Tibial nerve (tissue), 4 donors: ENCODE measurements around the gene AGMO. TPM values are rescaled to one million over a fixed set of nuclear protein-coding genes. Genes with fewer than 3 reads are reported as not detected.

Experiments used
- DNase-seq, 2 donors: peaks; one replicate each; pipeline ENCODE4 v3.0.0-alpha.2; 2019; ENCODE audit warnings: low spot score in 2 of 2
- H3K27ac ChIP-seq, 4 donors: fragments of 200-600 bp; sonication (generic) in 3 of 4; one replicate each; pipeline ENCODE4 v1.5.1; 2017 to 2019; ENCODE audit warnings: mild to moderate bottlenecking in 1 of 4
- H3K27me3 ChIP-seq, 2 donors: fragments of 200-600 bp; sonication (generic) in 1 of 2; one replicate each; pipeline versions ENCODE4 v1.5.1 to v1.6.0; 2017 to 2019
- H3K36me3 ChIP-seq, 3 donors: fragments of 200-600 bp; sonication (generic); one replicate each; pipeline ENCODE4 v1.5.1; 2018 to 2019
- H3K4me1 ChIP-seq, 4 donors: fragments of 200-600 bp; sonication (generic) in 3 of 4; one replicate each; pipeline ENCODE4 v1.5.1; 2017 to 2019
- H3K4me3 ChIP-seq, 4 donors: fragments of 200-600 bp; sonication (generic) in 3 of 4; one replicate each; pipeline ENCODE4 v1.5.1; 2017 to 2019; ENCODE audit warnings: mild to moderate bottlenecking in 1 of 4, moderate library complexity in 1 of 4
- H3K9me3 ChIP-seq, 4 donors: fragments of 200-600 bp; sonication (generic) in 3 of 4; one replicate each; pipeline ENCODE4 v1.5.1; 2017 to 2019
- EP300 ChIP-seq, 2 donors: sonication (generic); formaldehyde crosslinking; IDR thresholded peaks; one replicate each; pipeline ENCODE4 v1.6.1; 2017; ENCODE audit warnings: antibody characterized with exemption in 2 of 2, mild to moderate bottlenecking in 1 of 2
- POLR2A ChIP-seq, 2 donors: fragments of 450-650 bp; IDR thresholded peaks; one replicate each; pipeline ENCODE4 v1.6.1; 2017; ENCODE audit warnings: antibody characterized with exemption in 2 of 2, mild to moderate bottlenecking in 2 of 2, moderate library complexity in 2 of 2
- WGBS, 2 donors: methylation state at CpG; one replicate each; pipeline ENCODE4 v1.1.5; 2018; 5-methylcytosine and 5-hydroxymethylcytosine counted together
- total RNA-seq, 4 donors: library from RNA; depleted of rRNA; stranded (reverse); fragments of >200 nt; gene quantifications; one replicate each; pipeline ENCODE4 v1.1.0, GENCODE V29; 2016
- TF ChIP-seq, protein P1 (sequence below), 5 experiments: fragments of 200-600 bp in 3 of 5; fragments of 450-650 bp in 2 of 5; sonication (generic) in 3 of 5; IDR thresholded peaks; one replicate each; pipeline ENCODE4 v1.5.1; 2016 to 2019; ENCODE audit warnings: antibody characterized with exemption in 5 of 5, mild to moderate bottlenecking in 3 of 5, moderate library complexity in 2 of 5

The AGMO gene
- total RNA-seq, 4 donors from 2014 or later = 2.4 to 14.0 (median 6.5) TPM

- Histone ChIP-seq H3K9me3 (no peaks in the 10 kb centered on the region), H3K27me3 (no peaks in the 10 kb centered on the region), H3K4me3 (no peak overlapping the region), H3K36me3 (no peaks in the 10 kb centered on the region), H3K4me1 (no peaks in the 10 kb centered on the region), H3K27ac (no peak overlapping the region)
- 74 to 78% methylated on average over 5 of the region's 5 CpGs for WGBS, 2 donors
- no peak for DNase-seq
- TF ChIP-seq EP300 (IDR thresholded peaks at IDR 0.05) (no peak), POLR2A (IDR thresholded peaks at IDR 0.05) (no peak)
- TF ChIP-seq, protein P1, sequence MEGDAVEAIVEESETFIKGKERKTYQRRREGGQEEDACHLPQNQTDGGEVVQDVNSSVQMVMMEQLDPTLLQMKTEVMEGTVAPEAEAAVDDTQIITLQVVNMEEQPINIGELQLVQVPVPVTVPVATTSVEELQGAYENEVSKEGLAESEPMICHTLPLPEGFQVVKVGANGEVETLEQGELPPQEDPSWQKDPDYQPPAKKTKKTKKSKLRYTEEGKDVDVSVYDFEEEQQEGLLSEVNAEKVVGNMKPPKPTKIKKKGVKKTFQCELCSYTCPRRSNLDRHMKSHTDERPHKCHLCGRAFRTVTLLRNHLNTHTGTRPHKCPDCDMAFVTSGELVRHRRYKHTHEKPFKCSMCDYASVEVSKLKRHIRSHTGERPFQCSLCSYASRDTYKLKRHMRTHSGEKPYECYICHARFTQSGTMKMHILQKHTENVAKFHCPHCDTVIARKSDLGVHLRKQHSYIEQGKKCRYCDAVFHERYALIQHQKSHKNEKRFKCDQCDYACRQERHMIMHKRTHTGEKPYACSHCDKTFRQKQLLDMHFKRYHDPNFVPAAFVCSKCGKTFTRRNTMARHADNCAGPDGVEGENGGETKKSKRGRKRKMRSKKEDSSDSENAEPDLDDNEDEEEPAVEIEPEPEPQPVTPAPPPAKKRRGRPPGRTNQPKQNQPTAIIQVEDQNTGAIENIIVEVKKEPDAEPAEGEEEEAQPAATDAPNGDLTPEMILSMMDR (IDR thresholded peaks at IDR 0.05) = no peak
Measured at GRCh38 chr7:15358112-15358511, 203.7 kb downstream of the AGMO start.

DNA sequence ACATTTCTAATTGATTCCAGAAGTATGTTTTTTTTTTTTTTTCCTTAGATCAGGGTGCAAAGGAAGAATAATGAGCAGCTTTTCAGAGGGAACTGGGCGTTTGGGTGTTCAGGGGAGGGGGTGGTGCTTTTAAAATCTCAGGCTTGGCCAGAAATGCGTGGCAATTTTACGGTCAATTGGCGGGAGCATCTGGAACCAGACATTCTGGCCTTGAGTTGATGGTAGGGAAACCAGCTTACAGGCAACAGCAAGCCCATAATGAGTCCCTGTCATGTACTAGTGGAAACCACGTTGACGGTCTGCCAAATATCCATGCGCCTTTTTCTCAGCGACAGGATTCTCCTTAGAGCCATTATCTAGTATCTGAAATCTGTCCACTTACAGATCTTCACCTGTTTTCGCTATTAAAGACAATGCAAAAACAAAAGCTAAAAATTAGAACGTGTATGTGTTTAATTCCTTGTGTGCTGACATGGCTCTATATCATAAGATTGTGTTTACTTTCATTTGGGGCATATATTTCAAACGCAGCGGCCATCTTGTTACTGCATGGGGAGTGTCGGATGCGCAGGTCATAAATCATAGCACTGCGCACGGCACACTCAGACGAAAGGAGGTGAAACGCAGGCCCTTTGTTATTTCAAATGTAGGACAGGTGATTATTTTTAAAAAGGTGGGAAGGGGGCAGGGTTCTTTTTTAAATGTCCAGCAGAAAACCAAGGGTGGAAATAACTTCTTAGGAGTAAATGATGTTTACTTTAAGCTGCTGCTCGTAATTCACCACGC is 209.2 kb downstream of the AGMO start:
- TF ChIP-seq EP300 (IDR thresholded peaks at IDR 0.05) = no peak
- no peak for TF ChIP-seq POLR2A (IDR thresholded peaks at IDR 0.05)
- TF ChIP-seq, protein P1 (IDR thresholded peaks at IDR 0.05) = no peak
- 85 to 86% methylated on average over 20 of the region's 20 CpGs for WGBS, 2 donors
- no peak for DNase-seq
- Histone ChIP-seq H3K4me3 (no peak overlapping the region), H3K36me3 (no peaks in the 10 kb centered on the region), H3K9me3 (no peaks in the 10 kb centered on the region), H3K4me1 (no peaks in the 10 kb centered on the region), H3K27me3 (no peaks in the 10 kb centered on the region), H3K27ac (no peak overlapping the region)

- peaks cover 0 to 10% (median 1%) of the 10 kb centered on the region in 4 donors for H3K9me3 ChIP-seq
- no peak overlapping the region for H3K4me3 ChIP-seq
- H3K36me3 ChIP-seq = no peaks in the 10 kb centered on the region
- H3K27ac ChIP-seq = no peak overlapping the region
- no peak for TF ChIP-seq POLR2A (IDR thresholded peaks at IDR 0.05)
- TF ChIP-seq, protein P1 (IDR thresholded peaks at IDR 0.05) = no peak
- TF ChIP-seq EP300 (IDR thresholded peaks at IDR 0.05) = no peak
- no peak for DNase-seq
- no peaks in the 10 kb centered on the region for H3K4me1 ChIP-seq
- H3K27me3 ChIP-seq = no peaks in the 10 kb centered on the region
- 69 to 73% methylated on average over 1 of the region's 1 CpG for WGBS, 2 donors
Measured at GRCh38 chr7:15345216-15345615, 216.6 kb downstream of the AGMO start.

GRCh38 chr7:15341817-15342216 is 220.0 kb downstream of the AGMO start:
- Histone ChIP-seq H3K4me3 (no peak overlapping the region), H3K9me3 (peaks cover 0 to 23% (median 2%) of the 10 kb centered on the region in 4 donors), H3K36me3 (no peaks in the 10 kb centered on the region), H3K27me3 (no peaks in the 10 kb centered on the region), H3K4me1 (no peaks in the 10 kb centered on the region), H3K27ac (no peak overlapping the region)
- DNase-seq = no peak
- TF ChIP-seq, protein P1 (IDR thresholded peaks at IDR 0.05) = no peak
- TF ChIP-seq EP300 (IDR thresholded peaks at IDR 0.05) = no peak
- 67 to 85% methylated on average over 4 of the region's 4 CpGs for WGBS, 2 donors

DNA sequence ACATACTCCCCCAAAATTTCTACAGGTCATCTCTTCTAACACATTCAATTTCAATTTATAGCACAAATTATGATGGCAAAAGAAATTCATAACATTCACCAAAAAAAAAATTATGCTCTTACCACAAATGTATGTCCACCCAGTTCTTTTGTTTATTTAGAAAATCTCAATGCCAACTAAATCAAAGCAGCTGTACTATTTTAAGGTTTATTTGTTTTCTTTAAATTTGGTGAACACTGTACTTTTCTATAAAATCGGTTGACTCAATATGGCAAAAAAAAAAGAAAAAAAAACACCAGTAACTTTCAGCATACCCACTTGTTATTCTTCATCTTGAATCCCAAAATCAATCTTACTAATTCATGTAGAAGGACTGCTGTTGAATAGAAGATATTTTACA is 225.7 kb downstream of the AGMO start:
- WGBS, 2 donors = 71 to 73% methylated on average over 1 of the region's 1 CpG
- Histone ChIP-seq H3K27me3 (no peaks in the 10 kb centered on the region), H3K4me1 (no peaks in the 10 kb centered on the region), H3K4me3 (no peak overlapping the region), H3K27ac (no peak overlapping the region), H3K9me3 (peaks cover 0 to 22% (median 2%) of the 10 kb centered on the region in 4 donors), H3K36me3 (no peaks in the 10 kb centered on the region)
- TF ChIP-seq EP300 (IDR thresholded peaks at IDR 0.05) (no peak), POLR2A (IDR thresholded peaks at IDR 0.05) (no peak)
- TF ChIP-seq, protein P1 (IDR thresholded peaks at IDR 0.05) = no peak
- no peak for DNase-seq
